GM12865 (cell line): ENCODE results near the gene PVRIG.
"Not testable (repeated sequence)": the region's sequence is repeated elsewhere in the genome, so short reads cannot be mapped to it uniquely, and the experiment has no call there.

Experiments
- DNase-seq: peaks from one replicate; pipeline ENCODE4 v3.0.0; 2010; ENCODE audit warnings: low read depth
- H3K4me3 ChIP-seq: 2 replicates; pipeline ENCODE4 v1.5.1; 2011; ENCODE audit warnings: mild to moderate bottlenecking, low read depth, low read length, control low read depth
- TF ChIP-seq, protein P1 (sequence below): IDR thresholded peaks from 2 replicates; pipeline ENCODE4 v1.5.1; 2011; ENCODE audit warnings: low read length, control low read depth, low read depth, inconsistent platforms; ENCODE audit not compliant: insufficient read depth; ENCODE audit errors: missing control alignments

PVRIG gene

DNA sequence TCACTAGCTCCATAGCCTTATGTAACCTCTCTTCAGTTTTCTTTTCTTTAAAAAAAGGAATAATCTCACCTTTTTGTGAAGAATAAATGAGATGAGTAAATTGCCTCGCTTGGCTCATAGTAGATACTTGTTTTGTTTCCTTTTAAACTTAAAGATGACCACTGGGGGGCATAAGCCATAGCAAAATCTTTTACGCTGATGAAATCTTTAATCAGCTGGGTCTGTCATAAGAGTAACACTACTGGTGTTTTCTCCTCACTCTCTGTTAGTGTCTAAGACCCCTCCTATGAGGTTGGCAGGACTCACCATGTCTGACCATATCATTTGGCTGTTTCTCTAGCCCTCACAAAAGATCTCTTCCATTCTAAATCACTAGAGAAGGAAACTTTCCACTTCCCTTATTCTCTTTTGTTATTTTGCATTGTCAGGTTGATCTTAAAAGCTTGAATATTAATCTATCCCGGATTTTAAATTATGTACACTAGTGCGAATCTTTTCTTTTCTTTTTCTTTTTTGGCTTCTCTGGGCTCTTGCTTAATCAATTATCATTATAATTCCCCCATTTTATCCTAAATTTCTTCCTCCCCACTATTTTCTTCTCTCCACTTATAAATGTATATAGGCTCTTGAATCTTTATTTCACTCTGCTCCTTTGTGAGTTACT lies 29.6 kb upstream of the PVRIG start:
- TF ChIP-seq, protein P1, sequence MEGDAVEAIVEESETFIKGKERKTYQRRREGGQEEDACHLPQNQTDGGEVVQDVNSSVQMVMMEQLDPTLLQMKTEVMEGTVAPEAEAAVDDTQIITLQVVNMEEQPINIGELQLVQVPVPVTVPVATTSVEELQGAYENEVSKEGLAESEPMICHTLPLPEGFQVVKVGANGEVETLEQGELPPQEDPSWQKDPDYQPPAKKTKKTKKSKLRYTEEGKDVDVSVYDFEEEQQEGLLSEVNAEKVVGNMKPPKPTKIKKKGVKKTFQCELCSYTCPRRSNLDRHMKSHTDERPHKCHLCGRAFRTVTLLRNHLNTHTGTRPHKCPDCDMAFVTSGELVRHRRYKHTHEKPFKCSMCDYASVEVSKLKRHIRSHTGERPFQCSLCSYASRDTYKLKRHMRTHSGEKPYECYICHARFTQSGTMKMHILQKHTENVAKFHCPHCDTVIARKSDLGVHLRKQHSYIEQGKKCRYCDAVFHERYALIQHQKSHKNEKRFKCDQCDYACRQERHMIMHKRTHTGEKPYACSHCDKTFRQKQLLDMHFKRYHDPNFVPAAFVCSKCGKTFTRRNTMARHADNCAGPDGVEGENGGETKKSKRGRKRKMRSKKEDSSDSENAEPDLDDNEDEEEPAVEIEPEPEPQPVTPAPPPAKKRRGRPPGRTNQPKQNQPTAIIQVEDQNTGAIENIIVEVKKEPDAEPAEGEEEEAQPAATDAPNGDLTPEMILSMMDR = peak; percentile 48
- no peak overlapping the region for H3K4me3 ChIP-seq
- DNase-seq = peak; percentile 74

DNA sequence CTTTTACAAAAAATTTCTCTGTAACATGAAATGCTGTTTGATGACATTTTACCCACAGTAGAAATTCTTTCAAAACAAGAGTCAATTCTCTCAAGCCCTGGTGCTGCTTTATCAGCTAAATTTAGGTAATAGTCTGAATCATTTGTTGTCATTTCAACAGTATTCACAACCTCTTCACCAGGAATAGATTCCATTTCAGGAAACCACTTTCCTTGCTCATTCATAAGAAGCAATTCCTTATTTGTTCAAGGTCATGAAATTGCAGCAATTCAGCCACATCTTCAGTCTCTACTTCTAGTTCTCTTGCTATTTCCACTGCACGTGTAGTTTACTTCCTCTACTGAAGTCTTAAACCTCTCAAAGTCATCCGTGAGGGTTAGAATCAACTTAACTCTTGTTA lies 28.0 kb upstream of the PVRIG start:
- DNase-seq = no peak
- H3K4me3 ChIP-seq = no peak overlapping the region
- TF ChIP-seq, protein P1 = no peak

DNA sequence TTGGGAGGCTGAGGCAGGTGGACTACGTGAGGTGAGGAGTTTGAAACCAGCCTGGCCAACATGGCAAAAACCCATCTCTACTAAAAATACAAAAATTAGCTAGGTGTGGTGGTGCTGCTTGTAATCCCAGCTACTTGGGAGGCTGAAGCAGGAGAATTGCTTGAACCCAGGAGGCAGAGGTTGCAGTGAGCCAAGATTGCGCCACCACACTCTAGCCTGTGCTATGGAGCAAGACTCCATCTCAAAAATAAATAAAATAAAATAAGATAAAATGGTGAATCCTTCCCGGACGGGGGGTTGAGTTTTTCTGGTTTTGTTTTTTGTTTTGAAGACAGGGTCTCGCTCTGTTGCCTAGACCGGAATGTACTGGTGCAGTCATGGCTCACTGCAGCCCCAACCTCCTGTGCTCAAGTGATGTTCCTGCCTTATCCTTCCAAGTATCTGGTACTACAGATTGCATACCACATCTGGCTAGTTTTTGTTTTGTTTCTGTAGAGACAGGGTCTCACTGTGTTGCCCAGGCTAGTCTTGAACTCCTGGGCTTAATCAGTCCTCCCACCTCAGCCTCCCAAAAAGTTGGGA lies 27.4 kb upstream of the PVRIG start:
- not testable (repeated sequence) for H3K4me3 ChIP-seq
- DNase-seq = peak; percentile 58

DNA sequence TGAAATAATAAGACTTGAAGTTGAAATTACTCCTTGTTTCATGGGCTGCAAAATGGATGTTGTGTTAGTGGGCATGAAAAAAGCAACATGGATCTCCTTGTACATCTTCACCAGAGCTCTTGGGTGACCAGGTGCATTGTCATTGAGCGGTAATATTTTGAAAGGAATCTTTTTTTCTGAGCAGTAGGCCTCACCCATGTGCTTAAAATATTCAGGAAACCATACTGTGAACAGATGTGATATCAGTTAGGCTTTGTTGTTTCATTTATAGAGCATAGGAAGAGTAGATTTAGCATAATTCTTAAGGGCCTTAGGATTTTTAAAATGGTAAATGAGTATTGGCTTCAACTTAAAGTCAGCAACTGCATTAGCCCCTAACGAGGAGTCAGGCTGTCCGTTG lies 26.8 kb upstream of the PVRIG start:
- no peak overlapping the region for H3K4me3 ChIP-seq
- DNase-seq = no peak
- TF ChIP-seq, protein P1 = no peak

DNA sequence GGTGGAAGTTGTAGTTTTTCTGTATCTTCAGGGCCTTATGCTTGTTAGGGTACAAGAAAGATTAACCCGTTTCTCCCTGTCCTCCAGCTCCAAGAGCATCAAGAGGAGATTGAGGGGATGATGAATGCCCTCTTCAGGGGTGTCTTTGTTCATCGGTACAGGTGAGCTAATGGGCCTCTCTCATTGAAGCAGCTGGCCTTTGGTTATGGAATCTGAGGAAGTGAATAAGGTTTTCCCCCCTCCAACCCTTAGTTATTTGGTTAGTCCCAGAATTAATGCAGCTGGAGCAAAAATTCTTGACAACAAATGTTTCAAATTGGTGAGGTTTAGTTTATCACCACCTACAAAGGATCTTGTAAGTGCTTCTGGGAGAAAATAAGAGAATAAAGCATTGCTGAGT lies 24.5 kb upstream of the PVRIG start:
- DNase-seq = no peak
- TF ChIP-seq, protein P1 = no peak
- no peak overlapping the region for H3K4me3 ChIP-seq

DNA sequence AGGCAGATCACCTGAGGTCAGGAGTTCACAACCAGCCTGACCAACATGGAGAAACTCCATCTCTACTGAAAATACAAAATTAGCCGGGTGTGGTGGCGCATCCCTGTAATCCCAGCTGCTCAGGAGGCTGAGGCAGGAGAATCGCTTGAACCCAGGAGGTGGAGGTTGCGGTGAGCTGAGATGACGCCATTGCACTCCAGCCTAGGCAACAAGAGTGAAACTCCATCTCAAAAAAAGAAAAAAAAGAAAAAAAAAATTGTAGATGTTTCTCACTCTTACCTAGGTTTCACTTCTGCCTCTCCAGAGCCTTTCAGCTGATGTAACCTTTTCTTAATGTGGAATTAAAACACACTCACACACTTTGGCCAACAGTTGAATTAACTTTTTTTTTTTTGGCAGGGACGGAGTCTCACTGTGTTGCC lies 23.8 kb upstream of the PVRIG start:
- DNase-seq = peak; percentile 66
- not testable (repeated sequence) for H3K4me3 ChIP-seq

DNA sequence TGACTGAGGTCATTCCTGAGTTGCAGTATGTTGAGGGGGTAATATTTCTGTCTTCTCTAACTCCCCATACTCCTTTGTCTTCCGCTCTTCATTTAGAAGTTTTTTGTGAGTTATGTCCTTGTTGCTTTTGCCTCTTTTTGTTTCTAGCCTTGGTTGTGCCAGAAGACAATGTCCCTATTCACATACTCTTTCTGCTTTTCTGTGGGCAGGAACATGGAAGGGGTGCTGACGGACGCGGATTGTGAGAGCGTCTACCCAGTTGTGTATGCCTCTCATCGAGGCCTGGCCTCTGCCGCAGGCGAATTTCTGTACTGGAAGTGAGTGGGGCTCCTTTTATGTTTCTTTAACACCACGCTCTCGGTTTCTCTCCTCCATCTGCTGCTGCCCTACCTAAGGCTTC lies 21.5 kb upstream of the PVRIG start:
- DNase-seq = no peak
- H3K4me3 ChIP-seq = no peak overlapping the region
- TF ChIP-seq, protein P1 = no peak

DNA sequence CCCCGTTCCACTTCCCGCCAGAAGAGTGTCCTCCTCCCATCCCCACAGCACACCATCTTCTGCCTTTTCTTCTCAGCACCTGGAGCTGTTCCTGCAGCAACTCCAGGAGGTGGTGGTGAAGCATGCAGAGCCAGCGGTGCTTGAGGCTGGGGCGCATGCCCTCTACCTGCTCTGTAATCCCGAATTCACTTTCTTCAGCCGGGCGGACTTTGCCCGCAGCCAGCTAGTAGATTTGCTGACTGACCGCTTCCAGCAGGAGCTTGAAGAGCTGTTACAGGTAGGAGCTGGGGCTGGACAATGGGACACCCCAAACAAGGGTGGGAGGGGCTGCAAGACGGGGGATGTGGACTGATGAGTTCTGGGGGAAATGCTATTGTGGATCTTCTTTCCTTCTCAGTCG lies 19.1 kb upstream of the PVRIG start:
- no peak for DNase-seq
- H3K4me3 ChIP-seq = no peak overlapping the region
- TF ChIP-seq, protein P1 = no peak
